AG09319 (cell line): ENCODE results near the gene MYRFL.

ENCODE experiments used
- DNase-seq: peaks from one replicate; pipeline ENCODE4 v3.0.0-alpha.2; 2010; ENCODE audit warnings: low read depth; ENCODE audit errors: extremely low read depth
- CTCF ChIP-seq: IDR thresholded peaks from 2 replicates; pipeline ENCODE4 v1.5.1; 2011; ENCODE audit warnings: low read depth, mild to moderate bottlenecking, inconsistent platforms, low read length, moderate library complexity

MYRFL gene

GRCh38 chr12:69906411-69907216 lies 81.6 kb downstream of the MYRFL start:
- no peak for TF ChIP-seq CTCF
- no peak for DNase-seq

- DNase-seq = no peak
- TF ChIP-seq CTCF = no peak
Observed at GRCh38 chr12:69908203-69908602, 83.2 kb downstream of the MYRFL start.

- TF ChIP-seq CTCF = no peak
- DNase-seq = no peak
Observed at GRCh38 chr12:69910694-69911093, 85.7 kb downstream of the MYRFL start.

- DNase-seq = no peak
- TF ChIP-seq CTCF = no peak
Observed at GRCh38 chr12:69913526-69913925, 88.5 kb downstream of the MYRFL start.

- no peak for TF ChIP-seq CTCF
- no peak for DNase-seq
Observed at GRCh38 chr12:69915964-69916363, 90.9 kb downstream of the MYRFL start.

- no peak for TF ChIP-seq CTCF
- no peak for DNase-seq
Observed at GRCh38 chr12:69916544-69917235, 91.7 kb downstream of the MYRFL start.

- DNase-seq = no peak
- no peak for TF ChIP-seq CTCF
Observed at GRCh38 chr12:69918287-69918686, 93.3 kb downstream of the MYRFL start.
